ENCODE data around the gene ECM2.
"Not testable (repeated sequence)": the region's sequence is repeated elsewhere in the genome, so short reads cannot be mapped to it uniquely, and the experiment has no call there.

Gene ECM2

GRCh38 chr9:92535940-92536850 is at the start of gene ECM2:
TSS of gene ECM2 (minus strand) at chr9:92535990. CDS start at chr9:92522866, 13,124 bp downstream.
- DNase-seq (ENCODE audit: low read depth) = no peak

DNA sequence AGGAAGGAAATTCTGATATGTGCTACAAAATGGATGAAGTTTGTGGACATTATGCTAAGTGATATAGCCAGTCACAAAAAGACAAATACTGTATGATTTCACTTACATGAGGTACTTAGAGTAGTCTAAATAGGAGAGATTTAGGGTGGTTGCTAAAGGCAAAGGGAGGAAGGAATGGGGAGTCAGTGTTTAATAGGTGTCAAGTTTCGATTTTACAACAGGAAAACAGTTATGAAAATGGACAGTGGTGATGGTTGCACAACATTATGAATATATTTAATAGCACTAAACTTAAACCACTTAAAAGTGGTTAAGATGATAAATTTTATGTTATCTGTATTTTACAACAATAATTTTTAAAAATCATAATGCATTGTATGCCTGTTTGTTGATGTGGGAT is 40.4 kb upstream of the ECM2 start:
- no peak for DNase-seq (ENCODE audit: low read depth)

DNA sequence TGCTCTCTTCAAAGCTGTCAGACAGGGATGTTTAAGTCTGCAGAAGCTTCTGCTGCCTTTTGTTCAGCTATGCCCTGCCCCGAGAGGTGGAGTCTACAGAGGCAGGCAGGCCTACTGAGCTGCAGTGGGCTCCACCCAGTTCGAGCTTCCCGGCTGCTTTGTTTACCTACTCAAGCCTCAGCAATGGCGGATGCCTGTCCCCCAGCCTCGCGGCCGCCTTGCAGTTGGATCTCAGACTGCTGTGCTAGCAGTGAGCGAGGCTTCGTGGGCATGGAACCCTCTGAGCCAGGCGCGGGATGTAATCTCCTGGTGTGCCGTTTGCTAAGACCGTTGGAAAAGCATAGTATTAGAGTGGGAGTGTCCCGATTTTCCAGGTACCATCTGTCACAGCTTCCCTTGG is 37.8 kb upstream of the ECM2 start:
- not testable (repeated sequence) for DNase-seq (ENCODE audit: low read depth)

DNA sequence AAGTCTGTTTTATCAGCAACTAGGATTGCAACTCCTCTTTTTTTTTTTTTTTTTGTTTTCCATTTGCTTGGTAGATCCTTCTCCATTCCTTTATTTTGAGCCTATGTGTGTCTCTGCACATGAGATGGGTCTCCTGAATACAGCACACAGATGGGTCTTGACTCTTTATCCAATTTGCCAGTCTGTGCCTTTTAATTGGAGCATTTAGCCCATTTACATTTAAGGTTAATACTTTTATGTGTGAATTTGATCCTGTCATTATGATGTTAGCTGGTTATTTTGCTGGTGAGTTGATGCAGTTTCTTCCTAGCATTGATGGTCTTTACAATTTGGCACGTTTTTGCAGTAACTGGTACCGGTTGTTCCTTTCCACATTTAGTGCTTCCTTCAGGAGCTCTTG is 36.1 kb upstream of the ECM2 start:
- not testable (repeated sequence) for DNase-seq (ENCODE audit: low read depth)

DNA sequence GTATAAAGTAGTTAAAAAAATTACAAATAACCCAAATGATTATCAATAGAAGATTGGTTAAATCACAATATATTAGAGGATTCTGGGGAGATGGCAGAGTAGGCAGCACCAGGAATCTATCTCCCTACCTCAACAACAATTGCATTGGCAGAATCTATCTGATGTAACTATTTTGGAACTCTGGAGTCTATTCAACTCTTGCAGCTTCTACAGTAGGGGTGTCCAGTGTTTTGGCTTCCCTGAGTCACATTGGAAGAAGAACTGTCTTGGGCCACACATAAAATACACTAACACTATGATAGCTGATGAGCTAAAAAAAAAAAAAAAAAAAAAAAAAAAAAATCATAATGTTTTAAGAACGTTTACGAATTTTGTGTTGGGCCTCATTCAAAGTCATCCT is 29.2 kb upstream of the ECM2 start:
- DNase-seq (ENCODE audit: low read depth) = no peak

DNA sequence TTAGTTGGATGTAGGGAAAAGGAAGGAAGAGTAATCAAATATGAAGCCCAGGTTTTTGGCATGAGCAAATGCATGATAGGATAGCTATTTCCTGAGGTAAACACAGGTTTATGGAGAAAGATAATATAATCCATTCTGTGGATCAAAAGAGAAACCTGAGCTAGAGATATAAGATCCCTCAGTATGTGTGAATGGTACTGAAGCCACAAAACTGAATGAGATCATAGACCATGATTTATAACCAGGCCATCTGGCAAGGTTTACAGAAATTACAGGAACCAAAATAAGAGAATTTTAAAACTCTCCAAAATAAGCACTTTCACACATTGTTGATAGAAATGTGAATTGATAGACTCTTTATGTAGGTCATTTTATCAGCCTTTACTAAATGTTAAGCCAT is 28.7 kb upstream of the ECM2 start:
- DNase-seq (ENCODE audit: low read depth) = no peak

DNA sequence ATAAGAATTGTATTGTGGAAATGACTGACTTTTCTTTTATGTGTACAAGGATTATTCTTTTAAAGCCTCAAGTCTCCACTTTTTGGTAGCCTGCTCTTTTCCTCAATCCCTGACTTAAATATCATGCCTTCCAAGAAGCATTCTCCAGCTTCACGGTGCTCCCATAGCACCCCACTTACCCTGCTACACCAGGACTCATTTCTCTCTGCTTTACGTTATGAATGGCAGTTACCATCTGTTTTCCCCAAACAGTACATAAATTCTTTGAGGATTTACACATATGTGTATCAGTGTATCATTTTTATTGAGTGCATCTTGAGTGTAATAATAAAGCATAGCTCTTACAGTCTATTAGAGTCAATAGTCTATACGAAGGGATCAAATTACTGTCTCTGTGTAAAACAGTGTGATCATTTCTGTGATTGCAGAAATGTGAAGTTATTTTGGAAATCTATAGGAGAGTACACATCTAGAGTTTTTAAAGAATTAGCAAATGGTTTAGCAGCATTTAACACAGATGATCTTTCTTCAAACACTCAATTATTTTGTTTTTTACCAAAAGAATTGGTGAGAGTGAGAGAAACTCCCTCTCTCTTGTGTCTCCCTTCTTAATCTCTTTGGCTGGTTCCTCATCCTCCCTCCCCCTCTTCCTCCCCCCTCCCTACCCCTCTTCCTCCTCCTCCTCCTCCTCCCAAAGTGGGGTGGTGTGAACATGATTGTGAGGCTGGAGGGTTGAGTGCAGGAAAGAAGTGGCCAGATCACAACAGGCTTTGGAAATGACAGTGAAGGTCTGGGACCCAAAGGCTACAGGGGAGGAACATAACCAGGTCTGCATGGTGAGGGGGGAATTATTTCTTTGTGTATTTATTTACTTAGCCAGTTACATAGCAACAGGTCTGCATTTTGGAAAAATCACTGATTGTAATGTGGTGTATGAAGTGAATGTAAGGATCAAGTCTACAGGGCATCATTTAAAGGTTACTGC is 27.6 kb upstream of the ECM2 start:
- no peak for DNase-seq (ENCODE audit: low read depth)

DNA sequence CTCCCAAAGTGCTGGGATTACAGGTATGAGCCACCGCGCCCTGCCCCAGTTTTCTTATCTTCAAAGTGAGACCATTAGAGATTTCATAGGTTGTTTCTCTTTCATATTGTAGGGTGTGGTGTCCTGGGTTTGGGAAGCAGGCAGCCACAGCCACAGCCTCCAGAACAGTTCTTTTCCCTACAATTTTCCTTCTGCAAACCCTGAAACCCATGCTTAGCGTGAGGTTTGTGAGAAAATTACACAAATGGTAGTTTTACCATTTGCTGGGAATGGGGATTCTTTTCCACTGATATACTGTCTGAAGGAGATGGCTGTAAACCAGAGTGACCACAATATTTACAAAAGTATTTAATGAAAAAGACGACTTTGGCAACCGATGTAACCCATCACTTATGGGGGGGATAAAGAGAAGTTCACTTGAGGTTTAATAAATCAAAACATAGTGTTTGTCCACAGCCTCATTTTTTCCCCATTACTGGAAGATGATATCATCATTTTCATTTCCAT is 26.7 kb upstream of the ECM2 start:
- no peak for DNase-seq (ENCODE audit: low read depth)

DNA sequence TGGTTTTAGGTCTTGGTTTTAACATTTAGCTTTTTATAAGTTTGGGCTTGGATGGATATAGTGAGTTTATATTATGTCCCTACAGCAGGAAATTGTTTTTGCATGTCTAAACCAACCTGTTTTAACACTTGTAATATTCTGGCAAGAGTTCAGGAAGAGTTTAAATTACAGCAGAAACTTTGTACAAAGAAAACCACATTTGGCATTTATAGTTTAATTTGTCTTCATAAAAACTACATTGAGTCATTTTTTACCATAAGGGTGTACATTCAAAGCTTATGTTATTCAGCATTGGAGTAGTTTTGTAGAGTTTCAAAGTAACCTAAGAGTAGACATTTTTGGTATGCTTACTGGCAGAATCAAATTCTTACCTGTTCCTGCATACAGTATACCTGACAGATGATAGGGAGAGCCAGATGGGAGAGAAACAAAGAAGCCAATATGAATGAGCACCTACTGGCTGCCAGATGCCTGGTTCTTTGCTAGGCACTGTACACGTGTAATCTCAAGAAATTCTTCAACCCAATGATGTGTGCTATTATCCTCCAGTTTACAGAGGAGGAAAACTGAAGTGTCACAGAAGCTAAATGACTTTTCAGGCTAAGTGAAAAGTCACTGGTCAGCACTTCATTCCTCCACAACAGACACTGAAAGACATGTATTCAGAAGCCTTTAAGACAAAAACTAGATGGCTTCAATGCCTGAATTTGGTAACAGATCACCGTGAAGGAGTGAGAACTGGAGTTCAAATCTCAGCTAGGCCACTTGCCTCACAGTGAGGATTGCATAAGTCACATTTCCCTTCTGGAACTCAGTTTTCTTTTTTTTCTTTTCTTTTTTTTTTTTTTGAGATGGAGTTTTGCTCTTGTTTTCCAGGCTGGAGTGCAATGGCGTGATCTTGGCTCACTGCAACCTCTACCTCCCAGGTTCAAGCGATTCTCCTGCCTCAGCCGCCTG is 25.9 kb upstream of the ECM2 start:
- DNase-seq (ENCODE audit: low read depth) = no peak

- no peak for DNase-seq (ENCODE audit: low read depth)
Observed at GRCh38 chr9:92558612-92559374, 23.0 kb upstream of the ECM2 start.

GRCh38 chr9:92550765-92551164 is 15.0 kb upstream of the ECM2 start:
- DNase-seq (ENCODE audit: low read depth) = no peak

GRCh38 chr9:92547356-92547755 is 11.6 kb upstream of the ECM2 start:
- no peak for DNase-seq (ENCODE audit: low read depth)

DNA sequence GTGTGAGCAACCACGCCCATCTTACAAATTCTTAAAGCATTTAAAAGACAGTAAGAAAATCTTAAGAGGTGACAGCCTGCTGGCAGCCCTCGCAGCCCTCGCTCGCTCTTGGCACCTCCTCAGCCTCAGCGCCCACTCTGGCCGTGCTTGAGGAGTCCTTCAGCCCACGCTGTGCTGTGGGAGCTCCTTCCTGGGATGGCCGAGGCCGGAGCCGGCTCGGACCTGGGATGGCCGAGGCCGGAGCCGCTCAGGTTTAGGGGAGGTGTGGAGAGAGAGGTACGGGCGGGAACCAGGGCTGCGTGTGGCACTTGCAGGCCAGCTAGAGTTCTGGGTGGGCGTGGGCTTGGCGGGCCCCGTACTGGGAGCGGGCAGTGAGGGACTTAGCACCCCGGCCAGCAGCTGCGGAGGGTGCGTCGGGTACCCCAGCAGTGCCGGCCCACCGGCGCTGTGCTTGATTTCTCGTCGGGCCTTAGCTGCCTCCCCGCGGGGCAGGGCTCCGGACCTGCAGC is 9.3 kb upstream of the ECM2 start:
- no peak for DNase-seq (ENCODE audit: low read depth)

DNA sequence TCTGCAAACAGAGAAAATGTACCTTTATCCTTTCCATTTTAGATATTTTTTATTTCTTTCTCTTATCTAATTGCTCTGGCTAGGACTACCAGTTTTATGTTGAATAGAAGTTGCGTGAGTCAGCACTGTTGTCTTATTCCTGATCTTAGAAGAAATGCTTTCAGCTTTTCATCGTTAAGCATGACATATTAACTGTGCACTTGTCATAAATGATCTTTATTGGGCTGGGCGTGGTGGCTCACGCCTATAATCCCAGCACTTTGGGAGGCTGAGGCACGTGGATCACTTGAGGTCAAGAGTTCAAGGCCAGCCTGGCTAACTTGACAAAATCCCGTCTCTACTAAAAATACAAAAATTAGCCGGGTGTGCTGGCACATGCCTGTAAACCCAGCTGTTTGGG is 8.2 kb upstream of the ECM2 start:
- DNase-seq (ENCODE audit: low read depth) = no peak

GRCh38 chr9:92538541-92538940 is 2.8 kb upstream of the ECM2 start:
- DNase-seq (ENCODE audit: low read depth) = no peak

GRCh38 chr9:92534674-92535073 is 1.1 kb downstream of the ECM2 start:
- no peak for DNase-seq (ENCODE audit: low read depth)

- no peak for DNase-seq (ENCODE audit: low read depth)
Observed at GRCh38 chr9:92534204-92534603, 1.6 kb downstream of the ECM2 start.

GRCh38 chr9:92530893-92531292 is 4.9 kb downstream of the ECM2 start:
- DNase-seq (ENCODE audit: low read depth) = no peak

- DNase-seq (ENCODE audit: low read depth) = no peak
Observed at GRCh38 chr9:92529124-92529523, 6.7 kb downstream of the ECM2 start.

DNA sequence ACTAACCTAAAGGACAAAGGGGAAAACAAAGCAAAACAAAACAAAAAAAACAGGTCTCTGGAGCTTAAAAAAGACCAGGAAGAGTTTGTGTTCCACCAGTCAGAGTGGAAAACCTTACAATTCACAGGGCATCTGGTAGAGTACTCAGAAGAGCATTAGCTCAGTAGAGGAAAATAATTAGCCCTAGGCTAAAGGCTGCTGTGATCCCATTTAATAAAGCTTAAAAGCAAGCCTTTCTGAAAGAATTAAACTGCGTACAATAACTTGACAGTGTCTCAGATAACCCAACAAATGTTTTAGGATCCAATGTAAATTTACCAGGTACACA is 7.3 kb downstream of the ECM2 start:
- DNase-seq (ENCODE audit: low read depth) = no peak

All from stimulated activated CD8-positive, alpha-beta memory T cell treated with anti-CD3 and anti-CD28 coated beads, Interleukin-12 subunit alpha, Interleukin-12 subunit beta, amount 100 ng/mL, for 4 hours (primary cell).